Measurements from ENCODE around the gene TASP1. TPM values are rescaled to one million over a fixed set of nuclear protein-coding genes. Genes with fewer than 3 reads are reported as not detected.

TASP1 gene
- total RNA-seq, 6 experiments from 2014 or later, result 2.5 to 6.1 (median 4.3) TPM

DNA sequence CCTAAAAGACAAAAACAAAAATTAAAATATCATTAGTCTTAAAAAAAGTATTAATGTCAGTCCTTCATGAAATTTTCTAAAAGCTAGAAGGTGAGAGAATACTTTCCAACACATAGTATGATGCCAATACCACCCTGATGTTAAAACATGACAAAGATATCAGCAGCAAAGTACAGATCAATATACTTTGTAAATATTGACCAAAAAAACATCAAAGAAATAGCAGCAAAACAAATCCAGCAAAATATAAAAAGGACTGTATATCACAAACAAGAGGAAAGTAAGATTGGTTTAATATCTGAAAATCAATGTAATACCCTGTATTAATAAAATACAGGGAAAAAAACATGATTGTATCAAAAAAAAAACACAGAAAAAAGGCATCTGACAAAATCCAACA lies 51.4 kb downstream of the TASP1 start:
- intact Hi-C loops (cut with DNase I), result no loop called here
- H3K4me1 ChIP-seq, result peaks cover 0 to 8% (median 0%) of the 10 kb centered on the region in 4 donors
- ATAC-seq (no peak), DNase-seq (no peak)
- no peaks in the 10 kb centered on the region for H3K9me3 ChIP-seq
- no peaks in the 10 kb centered on the region for H3K36me3 ChIP-seq
- TF ChIP-seq, protein P1, sequence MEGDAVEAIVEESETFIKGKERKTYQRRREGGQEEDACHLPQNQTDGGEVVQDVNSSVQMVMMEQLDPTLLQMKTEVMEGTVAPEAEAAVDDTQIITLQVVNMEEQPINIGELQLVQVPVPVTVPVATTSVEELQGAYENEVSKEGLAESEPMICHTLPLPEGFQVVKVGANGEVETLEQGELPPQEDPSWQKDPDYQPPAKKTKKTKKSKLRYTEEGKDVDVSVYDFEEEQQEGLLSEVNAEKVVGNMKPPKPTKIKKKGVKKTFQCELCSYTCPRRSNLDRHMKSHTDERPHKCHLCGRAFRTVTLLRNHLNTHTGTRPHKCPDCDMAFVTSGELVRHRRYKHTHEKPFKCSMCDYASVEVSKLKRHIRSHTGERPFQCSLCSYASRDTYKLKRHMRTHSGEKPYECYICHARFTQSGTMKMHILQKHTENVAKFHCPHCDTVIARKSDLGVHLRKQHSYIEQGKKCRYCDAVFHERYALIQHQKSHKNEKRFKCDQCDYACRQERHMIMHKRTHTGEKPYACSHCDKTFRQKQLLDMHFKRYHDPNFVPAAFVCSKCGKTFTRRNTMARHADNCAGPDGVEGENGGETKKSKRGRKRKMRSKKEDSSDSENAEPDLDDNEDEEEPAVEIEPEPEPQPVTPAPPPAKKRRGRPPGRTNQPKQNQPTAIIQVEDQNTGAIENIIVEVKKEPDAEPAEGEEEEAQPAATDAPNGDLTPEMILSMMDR (IDR thresholded peaks at IDR 0.05), result no peak
- TF ChIP-seq POLR2A (IDR thresholded peaks at IDR 0.05), result no peak
- H3K27ac ChIP-seq, result no peak overlapping the region
- H3K27me3 ChIP-seq, result no peaks in the 10 kb centered on the region
- no peak overlapping the region for H3K4me3 ChIP-seq

DNA sequence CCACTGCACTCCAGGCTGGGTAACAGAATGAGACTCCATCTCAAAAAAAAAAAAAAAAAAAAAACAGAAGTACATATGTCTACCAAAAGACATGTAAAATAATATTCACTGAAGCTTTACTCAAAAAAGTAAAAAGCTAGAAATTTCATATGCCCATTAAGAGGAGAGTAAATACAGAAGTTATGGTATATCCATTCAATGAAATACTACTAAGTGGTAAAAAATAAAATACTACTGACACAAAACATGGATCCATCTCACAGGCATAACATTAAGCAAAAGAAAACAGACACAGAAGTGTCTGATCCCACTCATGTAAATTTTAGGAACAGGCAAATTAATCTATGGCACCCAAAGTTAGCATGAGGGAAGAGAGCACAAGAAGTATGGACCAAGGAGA lies 52.6 kb downstream of the TASP1 start:
- ATAC-seq, result no peak
- no peak overlapping the region for H3K27ac ChIP-seq
- intact Hi-C loops (cut with DNase I), result no loop called here
- H3K36me3 ChIP-seq, result no peaks in the 10 kb centered on the region
- H3K4me3 ChIP-seq, result no peak overlapping the region
- no peaks in the 10 kb centered on the region for H3K9me3 ChIP-seq
- H3K27me3 ChIP-seq, result no peaks in the 10 kb centered on the region
- peaks cover 0 to 8% (median 0%) of the 10 kb centered on the region in 4 donors for H3K4me1 ChIP-seq
- DNase-seq, result no peak
- no peak for TF ChIP-seq POLR2A (IDR thresholded peaks at IDR 0.05)
- TF ChIP-seq, protein P1 (IDR thresholded peaks at IDR 0.05), result no peak

DNA sequence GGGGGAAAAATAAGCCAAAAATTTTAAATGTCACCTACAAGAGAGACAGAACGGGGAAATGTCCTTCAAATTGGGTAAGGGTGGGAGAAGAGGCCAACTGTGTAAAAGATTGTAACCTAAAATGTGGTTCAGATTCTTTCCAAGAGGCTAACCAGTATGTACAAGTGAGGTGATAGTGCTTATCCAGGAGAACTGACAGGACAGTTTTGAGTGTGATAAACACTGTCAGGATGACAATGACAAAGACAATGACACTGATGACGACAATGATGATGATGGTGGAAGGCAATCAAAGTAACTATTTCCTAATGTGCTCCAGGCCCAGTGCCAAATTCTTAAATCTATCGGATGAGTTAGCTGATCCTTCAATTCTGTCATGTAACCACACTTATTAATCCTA lies 57.3 kb downstream of the TASP1 start:
- 78% methylated on average over 3 of the region's 3 CpGs for WGBS (ENCODE audit: insufficient coverage, low coverage, low lambda C conversion rate, missing lambda C conversion rate)
- intact Hi-C loops (cut with DNase I), result no loop called here
- peaks cover 0 to 2% (median 0%) of the 10 kb centered on the region in 4 donors for H3K36me3 ChIP-seq
- H3K9me3 ChIP-seq, result no peaks in the 10 kb centered on the region
- no peaks in the 10 kb centered on the region for H3K27me3 ChIP-seq
- no peaks in the 10 kb centered on the region for H3K4me1 ChIP-seq
- DNase-seq (no peak), ATAC-seq (no peak)
- no peak overlapping the region for H3K4me3 ChIP-seq
- TF ChIP-seq, protein P1 (IDR thresholded peaks at IDR 0.05), result no peak
- TF ChIP-seq POLR2A (IDR thresholded peaks at IDR 0.05), result no peak
- no peak overlapping the region for H3K27ac ChIP-seq

DNA sequence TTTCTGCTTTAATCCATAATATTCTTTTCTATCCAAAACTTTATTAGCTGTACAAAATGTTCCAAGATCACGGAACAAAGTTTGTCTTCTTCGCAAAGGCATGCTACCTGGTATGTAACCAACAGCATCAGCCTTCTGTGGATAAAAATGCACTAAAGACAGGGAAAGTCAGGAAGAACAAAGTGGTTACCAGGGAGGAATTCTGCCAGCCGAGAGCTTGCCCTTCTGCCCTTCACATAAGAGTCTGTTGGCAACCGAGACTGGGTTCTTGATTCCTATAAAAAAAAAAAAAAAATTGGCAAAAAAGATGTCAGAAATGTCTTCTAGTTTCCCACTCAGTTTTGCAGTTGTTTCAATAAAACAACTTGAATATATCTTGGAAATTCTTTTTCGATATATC lies 58.0 kb downstream of the TASP1 start:
- whole genome bisulfite sequencing (ENCODE audit: insufficient coverage, low coverage, low lambda C conversion rate, missing lambda C conversion rate), result 65% methylated on average over 5 of the region's 5 CpGs
- Histone ChIP-seq H3K27me3 (no peaks in the 10 kb centered on the region), H3K4me1 (no peaks in the 10 kb centered on the region), H3K36me3 (peaks cover 0 to 2% (median 0%) of the 10 kb centered on the region in 4 donors), H3K27ac (no peak overlapping the region), H3K4me3 (no peak overlapping the region), H3K9me3 (no peaks in the 10 kb centered on the region)
- DNase-seq (no peak), ATAC-seq (no peak)
- intact Hi-C loops (cut with DNase I), result no loop called here
- TF ChIP-seq, protein P1 (IDR thresholded peaks at IDR 0.05), result no peak
- no peak for TF ChIP-seq POLR2A (IDR thresholded peaks at IDR 0.05)

DNA sequence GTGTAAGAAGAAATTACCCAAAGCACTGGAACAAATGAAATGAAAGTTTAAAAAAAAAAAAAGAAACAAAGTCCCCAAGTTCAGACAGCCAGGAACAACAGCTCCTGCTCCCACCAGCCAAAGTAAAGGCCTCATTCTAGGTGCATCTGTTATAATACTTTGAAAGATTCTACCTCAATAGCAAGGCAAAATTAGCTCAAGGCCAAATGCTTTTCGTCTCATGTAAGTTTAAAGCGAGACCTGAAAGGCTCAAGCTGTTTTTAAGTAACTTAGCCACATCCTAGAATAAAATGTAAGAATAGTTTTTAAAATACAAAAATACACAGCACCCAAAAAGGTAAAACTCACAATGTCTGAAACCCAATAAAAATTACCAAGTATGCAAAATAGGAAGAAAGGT lies 64.7 kb downstream of the TASP1 start:
- Histone ChIP-seq H3K36me3 (no peaks in the 10 kb centered on the region), H3K27ac (no peak overlapping the region), H3K4me1 (no peaks in the 10 kb centered on the region), H3K9me3 (no peaks in the 10 kb centered on the region), H3K4me3 (no peak overlapping the region), H3K27me3 (no peaks in the 10 kb centered on the region)
- TF ChIP-seq, protein P1 (IDR thresholded peaks at IDR 0.05), result no peak
- no peak for TF ChIP-seq POLR2A (IDR thresholded peaks at IDR 0.05)
- DNase-seq (no peak), ATAC-seq (no peak)
- WGBS (ENCODE audit: insufficient coverage, low coverage, low lambda C conversion rate, missing lambda C conversion rate), result 95% methylated on average over 2 of the region's 2 CpGs
- intact Hi-C loops (cut with DNase I), result no loop called here
